Fibroblast of skin of abdomen (primary cell): Measurements from ENCODE around the gene CNDP1.

Experiments
- DNase-seq: peaks from one replicate; pipeline ENCODE4 v3.0.0-alpha.2; 2013

Gene CNDP1

DNA sequence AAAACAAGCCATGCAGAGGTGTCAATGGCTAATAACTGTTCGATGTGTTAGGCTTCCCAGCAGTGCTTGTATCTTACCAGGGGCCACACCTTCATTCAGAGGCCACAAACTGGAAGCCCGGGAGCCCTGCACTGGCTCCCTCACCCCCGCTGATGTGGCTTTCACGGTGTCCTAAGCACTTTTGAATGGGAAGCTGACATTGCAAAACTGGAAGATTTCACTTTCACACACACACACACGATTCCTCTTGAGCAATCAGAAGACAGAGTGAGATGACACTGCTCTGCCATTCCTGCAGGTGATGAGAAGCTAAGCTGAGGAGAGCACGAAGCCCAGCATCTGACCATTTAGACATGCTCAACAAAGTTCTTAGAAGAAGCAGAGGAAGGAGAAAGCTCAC is 54.7 kb downstream of the CNDP1 start:
- no peak for DNase-seq

DNA sequence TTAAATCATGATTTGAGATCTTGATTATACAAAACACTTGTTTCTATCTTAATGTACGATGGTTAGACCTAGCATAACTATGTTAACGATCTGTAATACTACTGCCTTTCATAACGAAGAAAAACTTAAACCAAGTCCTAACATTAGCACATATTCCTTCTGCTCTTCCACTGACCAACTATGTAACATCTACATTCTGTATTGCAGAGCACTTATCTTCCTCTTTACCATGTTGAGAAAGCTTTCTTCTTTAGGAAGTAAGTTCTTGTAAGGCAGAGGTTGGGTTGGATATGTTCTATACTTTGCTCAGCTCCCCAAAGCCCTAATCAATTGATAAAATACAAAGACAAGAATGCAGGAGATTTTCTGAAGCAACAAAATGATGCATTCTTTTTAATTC is 55.5 kb downstream of the CNDP1 start:
- no peak for DNase-seq

DNA sequence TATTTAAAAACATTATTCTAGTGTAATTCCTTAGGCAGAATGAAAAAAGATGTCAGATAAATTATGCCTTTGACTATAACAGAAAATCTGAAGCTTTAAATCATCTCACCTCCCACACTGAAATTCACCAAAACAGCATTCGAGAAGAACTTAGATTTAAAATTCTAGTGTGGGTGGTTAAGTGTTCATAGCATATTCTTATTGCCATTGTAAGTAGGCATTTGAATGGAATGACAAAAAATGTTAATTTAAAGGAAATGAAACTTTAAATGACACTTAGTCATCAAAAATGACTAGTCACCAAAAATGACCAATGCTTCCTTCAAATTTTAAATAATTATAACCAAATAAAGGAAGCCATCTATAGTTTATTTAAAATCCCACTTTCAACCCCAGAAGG is 56.4 kb downstream of the CNDP1 start:
- no peak for DNase-seq

DNA sequence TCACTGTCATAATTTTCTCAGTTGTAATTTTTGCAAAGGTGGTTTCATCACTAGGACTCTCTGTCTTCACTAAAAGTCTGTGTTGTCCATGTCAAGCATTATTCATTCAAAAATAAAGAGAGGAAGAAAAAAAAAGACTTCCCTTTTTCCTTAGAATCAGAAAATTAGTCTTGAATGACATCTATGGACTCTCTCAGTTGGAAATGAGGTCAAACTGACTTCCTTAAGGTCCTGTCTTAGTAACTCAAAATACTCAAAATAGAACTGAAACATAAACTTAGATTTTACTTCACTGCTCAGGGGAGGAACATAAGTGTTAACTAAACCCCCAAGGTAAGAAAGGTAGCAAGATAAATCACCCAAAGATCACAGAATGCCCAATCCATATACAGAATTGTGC is 61.1 kb downstream of the CNDP1 start:
- DNase-seq = no peak

DNA sequence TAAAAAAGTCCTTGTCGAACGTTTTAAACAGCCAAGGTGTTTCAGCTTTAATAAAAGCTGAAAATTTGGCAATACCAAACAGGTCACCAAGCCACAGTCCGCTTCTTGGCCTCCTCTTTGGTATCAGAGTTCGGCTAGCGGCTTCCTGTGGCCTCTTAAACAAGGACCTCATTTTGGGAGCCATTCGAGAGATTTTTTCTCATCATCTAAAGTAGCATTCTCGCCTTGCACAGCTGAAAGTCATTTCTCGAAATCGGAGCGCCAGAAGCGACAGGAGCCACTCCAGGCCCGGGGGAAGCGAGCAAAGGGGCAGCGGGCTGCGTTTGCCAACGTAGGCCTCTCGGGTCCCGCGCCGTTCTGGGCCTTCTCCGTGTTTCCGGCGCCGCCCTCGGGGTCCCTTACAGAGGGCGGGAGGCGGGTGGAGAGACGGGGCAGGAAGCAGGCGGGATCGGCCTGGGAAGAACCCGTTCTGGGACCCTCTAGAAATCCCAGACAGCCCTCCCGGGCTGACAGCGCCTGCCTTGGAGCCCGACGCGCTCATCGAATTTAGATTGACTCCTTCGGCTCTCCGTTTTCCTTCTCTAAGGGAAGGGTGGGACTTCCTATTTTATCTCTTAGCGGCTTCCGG is 62.8 kb downstream of the CNDP1 start:
- peak; percentile 70 for DNase-seq

DNA sequence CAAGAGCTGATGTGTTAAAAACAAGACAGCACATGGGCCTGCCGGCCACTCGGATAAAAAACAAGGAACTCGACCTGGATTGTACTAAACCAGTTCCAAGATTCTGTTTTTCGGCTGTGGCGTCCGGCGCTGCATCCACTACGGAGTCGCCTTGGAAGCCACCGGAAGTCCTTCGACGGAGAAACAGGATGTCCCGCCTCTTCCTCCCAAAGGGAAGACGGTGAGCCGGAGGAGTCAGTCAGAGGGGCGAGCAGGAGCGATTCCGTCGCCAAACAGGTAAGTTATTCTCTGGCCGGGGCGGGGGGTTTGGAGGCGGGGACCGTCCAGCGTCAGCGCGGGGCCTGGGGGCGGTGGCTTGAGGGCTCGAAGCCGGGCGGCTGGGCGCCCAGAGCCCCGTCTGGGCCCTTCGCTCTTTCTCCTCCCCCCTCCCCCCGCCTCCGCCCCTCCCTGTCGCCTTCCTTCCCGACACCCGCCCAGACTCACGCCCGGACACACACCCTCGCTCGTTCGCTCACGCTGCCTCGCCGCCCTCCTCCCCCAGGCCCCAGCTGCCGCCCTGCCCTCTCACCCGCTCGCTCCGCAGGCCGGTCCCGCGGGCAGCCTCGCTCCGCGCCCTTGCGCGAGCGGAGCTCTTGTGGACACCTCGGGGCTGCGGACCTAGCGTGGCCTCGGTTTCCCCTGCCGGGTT is 63.5 kb downstream of the CNDP1 start, which contains the start of gene ZNF407:
Gene ZNF407 (plus strand): TSS at position 209 of the 688 bp plus-strand sequence. CDS start 33,150 bp downstream, outside the sequence.
- peak; percentile 93 for DNase-seq

DNA sequence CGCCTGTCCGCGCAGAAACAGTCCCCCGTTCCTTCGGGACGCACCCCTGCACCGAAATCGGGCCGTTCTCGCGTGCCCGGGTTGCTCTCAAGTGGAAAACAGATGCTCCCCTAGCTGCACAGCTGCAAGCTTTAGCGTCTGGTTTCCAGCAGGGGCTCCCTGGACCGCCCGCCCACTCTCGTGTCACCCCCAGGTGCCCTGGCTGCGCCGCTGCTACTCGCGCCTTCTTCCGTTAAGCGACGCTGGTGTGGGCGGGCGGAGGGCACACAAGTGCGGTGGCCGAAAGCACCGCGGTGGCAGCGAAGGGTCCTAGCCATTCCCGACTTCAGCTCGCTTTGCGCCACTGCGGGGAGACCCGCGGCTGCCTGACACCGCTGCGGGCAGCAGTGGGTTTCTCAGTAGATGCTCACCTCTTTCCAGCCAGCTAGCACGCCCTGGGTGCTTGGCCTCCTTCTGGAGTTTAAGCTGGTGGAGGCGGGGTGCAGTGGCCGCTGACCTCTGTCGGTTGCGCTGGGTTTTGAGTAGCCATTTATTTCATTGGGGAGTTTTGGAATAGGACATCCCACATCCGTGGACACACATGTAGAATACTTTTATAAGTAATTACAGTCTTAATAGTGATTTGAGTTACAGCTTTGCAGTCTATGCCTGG is 64.2 kb downstream of the CNDP1 start:
- DNase-seq = peak; percentile 44

DNA sequence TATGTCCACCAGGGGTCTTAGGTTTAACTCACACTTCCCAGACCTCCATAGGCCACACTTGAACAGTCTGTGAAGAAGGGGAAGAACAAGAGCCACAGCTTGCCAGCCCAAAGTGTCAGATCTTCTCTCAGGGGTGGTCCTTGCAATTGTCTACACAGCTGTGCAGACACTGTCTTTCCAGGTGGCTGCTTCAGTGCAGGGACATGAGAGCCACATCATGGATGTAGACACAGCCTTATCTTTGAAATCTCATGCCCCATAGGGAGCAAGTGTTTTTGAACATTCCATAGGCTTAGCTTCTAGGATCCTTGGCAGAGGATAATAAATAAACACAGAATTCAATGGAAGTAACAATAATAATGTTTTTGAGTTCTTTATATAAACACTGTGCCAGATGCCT is 70.1 kb downstream of the CNDP1 start:
- no peak for DNase-seq

DNA sequence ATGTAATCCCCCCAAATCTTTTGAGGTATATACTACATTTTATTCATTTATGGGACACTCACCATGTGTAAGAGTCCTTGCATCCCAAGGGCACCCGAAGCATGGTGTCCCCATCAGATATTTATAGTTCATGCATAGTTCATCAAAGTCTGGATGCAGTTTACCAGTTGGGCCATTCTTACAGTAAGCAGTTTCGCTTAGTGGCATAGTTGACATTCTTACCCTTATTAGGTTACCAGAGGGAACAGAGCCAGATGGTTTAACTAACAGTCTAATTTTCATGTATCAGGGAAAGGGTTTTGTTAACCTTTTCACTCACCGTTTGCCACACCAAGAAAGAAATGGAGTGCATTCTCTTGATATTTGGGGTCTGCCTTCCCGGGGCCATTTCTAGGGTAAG is 70.5 kb downstream of the CNDP1 start:
- DNase-seq = peak; percentile 62

DNA sequence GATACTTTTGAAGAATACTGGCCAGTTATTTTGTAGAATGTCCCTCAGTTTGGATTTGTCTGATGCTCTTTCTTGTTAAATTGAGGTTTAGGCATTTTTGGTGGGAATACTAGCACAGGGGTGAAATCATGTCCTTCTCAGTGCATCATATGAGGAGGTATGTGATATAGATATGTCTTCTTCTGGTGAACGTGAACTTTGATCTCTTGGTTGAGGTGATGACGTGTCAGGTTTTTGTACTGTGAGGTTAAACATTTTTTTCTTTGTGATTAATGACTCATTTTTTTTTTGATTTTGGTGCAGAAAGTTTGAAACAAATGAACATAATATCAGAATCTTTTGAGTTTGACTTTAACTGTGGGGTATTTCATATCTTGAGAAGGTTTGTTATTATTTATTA is 74.4 kb downstream of the CNDP1 start:
- DNase-seq = no peak

DNA sequence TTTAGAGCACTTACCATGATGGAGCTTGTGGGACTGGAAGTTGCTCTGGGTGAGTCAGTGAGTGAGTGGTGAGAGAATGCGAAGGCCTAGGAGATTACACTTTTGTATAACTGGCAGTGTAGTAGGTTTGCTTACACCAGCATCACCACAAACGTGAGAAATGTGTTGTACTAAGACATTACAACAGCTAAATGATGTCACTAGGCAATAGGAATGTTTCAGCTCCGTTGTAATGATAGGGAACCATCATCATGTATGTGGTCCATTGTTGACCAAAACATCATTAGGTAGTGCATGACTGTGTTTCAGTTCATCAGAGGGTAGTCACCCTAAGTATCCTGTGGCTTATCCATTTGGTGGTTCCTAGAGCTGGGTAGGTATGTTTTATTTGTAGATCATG is 75.2 kb downstream of the CNDP1 start:
- peak; percentile 36 for DNase-seq

DNA sequence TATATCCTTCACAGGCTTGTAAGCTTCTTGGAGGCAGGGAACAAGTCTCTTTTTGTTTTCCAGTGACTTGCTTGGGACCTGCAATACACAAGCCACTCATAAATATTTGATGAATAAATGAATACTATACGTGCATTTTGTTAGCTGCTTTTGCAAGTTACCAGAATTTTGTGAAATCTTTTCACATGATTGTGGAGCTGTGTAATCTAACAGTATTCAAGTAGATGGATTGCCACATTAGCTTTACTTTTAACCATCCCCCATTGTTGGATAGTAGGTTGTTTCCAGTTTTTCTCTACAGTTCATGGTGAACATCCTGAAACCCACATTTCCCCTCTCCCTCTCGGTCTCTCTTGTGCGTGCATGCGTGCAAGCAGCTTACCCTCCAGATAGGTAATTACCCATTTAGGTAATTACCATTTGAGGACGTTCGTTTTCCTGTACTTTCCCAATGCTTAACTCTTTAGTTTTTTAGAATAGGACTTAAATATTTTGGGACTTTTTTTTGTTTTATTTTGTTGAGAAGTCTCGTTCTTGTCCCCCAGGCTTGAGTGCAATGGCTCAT is 75.8 kb downstream of the CNDP1 start:
- DNase-seq = no peak

DNA sequence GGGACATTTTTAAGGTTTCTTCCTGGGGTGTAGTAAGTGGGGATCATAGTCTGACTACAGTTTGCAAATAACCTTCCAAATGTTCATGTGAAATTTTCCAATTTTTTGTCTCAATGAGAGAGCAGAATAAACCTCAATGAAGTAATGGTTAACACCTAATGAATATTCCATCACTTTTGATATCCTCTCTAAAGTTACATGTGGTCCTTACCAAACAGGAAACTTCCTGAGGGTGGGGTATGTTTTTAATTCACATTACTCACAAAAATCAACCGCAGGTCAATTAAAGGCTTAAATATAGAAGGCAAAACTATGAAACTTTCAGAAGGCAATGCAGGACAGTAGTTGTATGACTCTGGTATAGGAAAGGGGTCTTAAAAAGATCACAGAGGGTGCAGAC is 76.6 kb downstream of the CNDP1 start:
- no peak for DNase-seq

DNA sequence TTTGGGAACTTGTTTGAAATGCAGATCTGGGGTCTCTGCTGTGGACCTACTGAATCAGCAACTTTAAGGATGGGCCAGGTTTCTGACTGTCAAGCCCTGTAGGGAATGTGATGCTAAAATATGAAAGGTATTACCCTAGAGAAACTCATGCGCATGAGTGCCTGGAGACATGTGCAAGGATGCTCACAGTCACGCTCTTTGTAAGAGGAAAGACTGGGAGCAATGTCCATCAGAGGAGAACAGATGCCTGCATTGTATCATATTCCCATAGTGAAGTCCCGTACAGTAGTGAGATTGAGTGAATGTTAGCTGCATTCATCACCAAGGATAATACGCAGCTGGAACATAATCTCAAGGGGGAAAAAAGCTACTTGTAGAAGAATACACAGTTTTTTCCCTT is 77.5 kb downstream of the CNDP1 start:
- no peak for DNase-seq

DNA sequence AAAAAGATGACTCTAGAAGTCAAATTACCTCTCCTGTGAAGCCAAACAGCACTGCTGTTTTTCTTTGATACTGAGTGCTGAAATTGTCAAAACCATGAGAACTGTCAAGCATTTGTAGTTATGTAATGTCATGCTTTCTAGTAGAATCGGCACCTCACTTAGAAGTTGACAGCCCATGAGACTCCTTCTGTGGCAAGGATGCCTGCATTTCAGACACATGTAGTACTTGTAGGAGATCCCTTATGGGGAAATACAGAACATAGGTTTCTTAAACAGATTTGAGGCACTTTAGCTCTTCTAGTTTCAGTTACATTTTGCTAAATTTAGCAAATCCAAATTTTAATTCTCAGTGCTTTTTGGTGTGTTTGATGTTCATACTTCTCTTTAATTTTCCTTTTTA is 79.1 kb downstream of the CNDP1 start:
- no peak for DNase-seq

DNA sequence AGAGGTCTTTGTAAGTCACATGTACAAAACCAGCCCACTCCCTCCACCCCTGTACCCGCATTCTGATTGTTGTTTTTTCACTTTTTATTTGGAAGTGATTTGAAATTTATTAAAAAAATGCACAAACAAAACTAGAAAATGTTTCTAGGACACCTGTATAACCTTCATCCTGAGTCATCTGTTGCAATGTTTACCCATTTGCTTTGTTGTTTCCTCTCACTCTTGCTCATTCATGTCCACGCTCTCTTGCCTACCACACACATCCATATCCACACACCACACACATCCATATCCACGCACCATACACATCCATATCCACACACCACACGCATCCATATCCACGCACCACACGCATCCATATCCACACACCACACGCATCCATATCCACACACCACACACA is 82.2 kb downstream of the CNDP1 start:
- DNase-seq = no peak

DNA sequence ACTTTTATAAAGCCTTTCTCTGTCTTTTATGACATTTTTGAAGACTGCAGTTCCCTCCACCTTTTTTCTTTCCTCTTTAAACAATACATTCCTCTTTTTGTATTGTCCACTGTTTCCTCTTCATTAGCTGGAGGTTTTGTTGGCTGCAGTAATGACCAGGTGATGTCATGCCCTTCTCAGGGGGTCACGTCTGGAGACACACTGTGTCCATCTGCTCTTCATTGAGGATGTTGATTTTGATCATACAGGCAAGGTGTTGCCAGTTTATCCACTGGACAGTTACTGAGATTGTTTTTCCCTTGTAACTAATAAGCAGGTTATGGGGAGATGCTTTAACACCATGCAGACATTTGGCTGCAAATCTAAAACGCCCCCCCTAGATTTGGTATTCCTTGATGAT is 83.2 kb downstream of the CNDP1 start:
- DNase-seq = no peak

DNA sequence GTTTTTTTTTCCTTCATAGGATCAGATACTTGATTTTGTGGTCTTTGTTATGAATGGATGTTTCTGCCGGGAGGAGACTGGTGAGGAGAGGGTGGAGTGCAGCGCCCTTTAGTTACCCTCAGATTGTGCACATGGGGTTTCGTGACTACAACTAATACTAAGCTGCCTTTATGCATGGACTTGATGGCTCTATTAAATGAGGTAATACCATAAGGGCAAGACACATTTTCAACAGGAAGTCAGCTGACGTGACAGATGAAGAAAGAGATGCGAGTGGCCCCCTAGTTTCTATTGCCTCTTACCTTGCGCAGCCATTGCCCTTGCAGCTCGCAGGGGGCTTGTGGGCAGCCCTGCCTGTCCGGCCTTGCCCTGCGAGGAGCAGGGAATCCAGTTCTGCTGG is 87.8 kb downstream of the CNDP1 start:
- no peak for DNase-seq

DNA sequence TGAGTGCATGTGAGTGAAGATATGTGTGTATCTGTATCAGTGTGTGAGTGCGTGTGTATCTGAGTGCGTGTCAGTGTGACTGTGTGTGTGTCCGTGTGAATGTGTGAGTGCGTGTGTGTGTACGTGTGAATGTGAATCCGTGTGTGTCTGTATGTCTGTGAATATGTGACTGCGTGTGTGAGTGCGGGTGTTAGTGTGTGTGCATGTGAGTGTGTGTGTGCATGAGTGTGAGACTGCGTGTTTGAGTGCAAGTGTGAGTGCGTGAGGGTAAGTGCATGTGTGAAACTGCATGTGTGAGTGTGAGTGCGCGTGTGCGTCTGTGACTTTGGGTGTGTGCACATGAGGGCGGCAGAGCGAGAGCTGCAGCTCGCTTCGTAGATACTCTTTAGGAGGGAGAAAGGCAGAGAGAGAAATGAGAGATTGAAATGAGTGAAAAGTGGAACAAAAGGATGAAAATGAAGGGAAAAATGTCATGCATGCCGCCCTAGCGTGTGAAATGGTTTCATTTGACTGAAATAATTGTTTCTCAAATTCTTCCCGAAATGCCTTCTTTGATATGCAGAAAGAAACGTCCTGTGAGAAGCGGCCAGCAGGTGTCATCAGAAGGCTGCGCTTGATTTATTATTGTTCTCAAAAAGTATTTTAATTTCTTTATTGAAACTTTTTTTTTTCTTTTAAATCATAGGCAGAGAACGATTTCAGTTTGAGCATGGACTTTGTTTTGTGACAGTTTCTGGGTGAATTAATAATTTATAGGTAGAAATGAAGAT is 88.9 kb downstream of the CNDP1 start:
- no peak for DNase-seq

DNA sequence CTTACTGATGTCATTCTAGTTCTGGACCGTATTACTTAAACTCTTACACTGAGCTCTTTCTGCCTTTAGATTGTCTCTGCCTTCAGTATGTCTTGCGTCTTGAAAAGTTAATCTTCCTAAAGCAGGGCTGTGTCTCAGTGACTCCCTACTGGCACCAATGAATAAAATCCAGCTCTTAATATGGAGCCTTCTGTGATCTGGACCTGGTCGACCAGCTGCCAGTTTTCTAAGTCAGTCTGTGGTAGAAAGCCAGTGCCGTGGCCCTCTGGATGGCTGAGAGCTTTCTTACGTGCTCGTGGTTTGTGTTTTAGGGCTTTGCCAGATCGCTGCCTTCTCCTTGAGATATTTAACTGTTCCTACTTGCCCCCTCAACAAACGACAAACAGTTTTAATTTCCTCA is 90.2 kb downstream of the CNDP1 start:
- DNase-seq = no peak

DNA sequence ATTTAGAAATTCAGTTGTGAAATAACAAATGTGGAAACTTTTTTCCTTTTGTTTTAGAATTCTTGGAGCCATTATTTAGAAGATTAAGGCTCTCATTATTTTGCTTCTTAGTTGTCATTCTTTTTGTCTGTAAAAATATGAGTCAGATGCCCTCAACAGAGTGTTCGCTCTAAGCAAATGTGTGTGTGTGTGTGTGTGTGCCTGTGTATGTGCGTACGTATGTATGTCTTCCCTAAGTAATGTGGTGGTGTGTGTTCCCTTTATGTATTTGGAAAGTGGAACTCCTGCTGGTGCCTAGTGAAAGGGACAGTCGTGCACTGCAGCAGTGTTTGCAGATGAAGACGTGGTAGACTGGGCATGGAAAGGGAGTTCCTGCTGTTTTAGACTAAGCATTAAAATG is 90.9 kb downstream of the CNDP1 start:
- DNase-seq = peak; percentile 47

DNA sequence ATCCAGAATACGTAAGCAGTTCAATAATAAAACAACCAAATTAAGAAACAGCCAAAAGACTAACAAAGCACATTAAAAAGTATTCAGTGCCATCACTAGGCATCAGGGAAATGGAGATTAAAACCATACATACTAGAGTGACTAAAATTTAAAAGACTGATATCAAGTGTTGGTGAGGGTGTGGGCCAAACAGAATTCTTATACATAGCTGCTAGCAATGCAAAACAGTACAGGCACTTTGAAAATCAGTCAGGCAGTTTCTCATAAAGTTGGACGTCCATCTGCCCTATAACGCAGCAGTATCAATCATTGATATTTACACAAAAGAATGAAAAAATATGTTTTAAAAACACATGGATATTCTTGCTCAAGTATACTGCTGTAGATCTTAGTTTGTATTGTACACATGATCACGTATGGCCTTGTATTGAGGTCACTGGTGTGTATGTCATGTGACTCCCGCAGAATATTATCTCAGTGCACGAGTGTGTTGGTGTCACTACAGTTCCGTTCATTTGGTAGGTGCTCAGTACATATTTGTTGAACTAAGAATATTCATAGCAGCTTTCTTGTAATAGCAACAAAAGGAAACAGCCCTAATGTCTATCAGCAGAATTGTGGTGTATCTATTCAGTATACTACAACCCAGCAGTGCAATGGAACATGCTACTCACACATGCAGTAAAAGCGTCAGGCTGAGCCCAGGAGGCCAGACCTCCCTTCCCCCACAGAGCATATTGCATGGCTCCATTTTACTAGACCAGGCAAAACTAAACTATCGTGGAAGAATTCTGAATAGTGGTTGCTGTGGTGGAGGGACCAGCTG is 92.0 kb downstream of the CNDP1 start:
- DNase-seq = no peak
